Mucosa of stomach (tissue), 1 donor: ENCODE results near the gene ZNF516.
A peak's percentile ranks its signal among the peaks of the same experiment; 100 is the strongest.

Source experiments
- H3K27me3 ChIP-seq: one replicate; pipeline ENCODE4 v1.7.0; 2013; ENCODE audit warnings: mild to moderate bottlenecking, low read length; ENCODE audit not compliant: control insufficient read depth, insufficient read depth
- H3K36me3 ChIP-seq: one replicate; pipeline ENCODE4 v1.7.0; 2013; ENCODE audit warnings: low read length; ENCODE audit not compliant: control insufficient read depth, insufficient read depth
- H3K4me1 ChIP-seq: one replicate; pipeline ENCODE4 v1.7.0; 2013; ENCODE audit warnings: mild to moderate bottlenecking, low read length; ENCODE audit not compliant: control insufficient read depth, insufficient read depth
- H3K4me3 ChIP-seq: one replicate; pipeline ENCODE4 v1.7.0; 2013; ENCODE audit warnings: low read length
- H3K9ac ChIP-seq: one replicate; pipeline ENCODE4 v1.7.0; 2013; ENCODE audit warnings: mild to moderate bottlenecking, low read length, moderate library complexity
- H3K9me3 ChIP-seq: one replicate; pipeline ENCODE4 v1.7.0; 2013; ENCODE audit warnings: mild to moderate bottlenecking, low read length, moderate library complexity; ENCODE audit not compliant: control insufficient read depth
- donor health status: Pancreatic carcinoma.

The ZNF516 gene

DNA sequence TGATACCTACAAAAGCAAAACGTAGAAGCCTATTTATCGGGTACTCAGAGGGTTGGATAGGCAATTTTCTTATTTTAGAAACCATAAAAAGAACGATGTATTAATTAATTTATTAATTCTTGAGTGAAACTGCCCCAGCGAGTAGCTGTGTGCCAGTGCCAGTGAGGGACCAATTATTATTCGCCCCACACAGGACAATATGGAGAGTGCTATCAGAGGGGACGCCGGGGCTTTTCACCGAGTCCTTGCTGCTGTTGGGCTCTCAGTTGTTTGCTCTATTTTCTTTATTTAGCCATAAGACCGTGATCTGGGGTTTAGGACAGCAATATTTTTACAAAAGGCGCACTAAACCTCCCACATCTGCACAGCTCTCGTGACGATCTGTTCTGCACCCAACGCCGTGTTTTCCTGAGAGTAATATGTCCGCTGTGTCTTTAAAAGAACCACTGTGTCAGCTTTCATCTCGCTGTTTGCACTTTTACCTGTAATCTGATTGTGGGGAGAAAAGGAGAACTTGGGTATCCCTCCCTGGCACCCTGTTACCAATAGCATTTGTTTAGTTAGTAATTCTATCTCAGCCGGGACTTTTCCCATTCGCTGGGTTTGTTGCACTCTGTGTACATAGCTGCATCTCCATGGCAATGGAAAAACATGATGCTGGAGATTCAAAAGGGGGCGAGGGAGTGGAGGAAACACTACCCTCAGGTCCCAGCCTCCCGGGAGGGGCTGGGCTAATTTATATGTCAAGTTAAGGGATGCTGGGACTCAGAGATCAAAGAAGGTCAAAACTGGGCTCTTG, 30.1 kb upstream of the ZNF516 start:
- Histone ChIP-seq H3K4me1 (peaks cover 15% of the 10 kb centered on the region), H3K9ac (peak overlapping the region; percentile 60), H3K36me3 (no peaks in the 10 kb centered on the region), H3K4me3 (no peak overlapping the region), H3K9me3 (no peaks in the 10 kb centered on the region), H3K27me3 (peaks cover 5% of the 10 kb centered on the region)

DNA sequence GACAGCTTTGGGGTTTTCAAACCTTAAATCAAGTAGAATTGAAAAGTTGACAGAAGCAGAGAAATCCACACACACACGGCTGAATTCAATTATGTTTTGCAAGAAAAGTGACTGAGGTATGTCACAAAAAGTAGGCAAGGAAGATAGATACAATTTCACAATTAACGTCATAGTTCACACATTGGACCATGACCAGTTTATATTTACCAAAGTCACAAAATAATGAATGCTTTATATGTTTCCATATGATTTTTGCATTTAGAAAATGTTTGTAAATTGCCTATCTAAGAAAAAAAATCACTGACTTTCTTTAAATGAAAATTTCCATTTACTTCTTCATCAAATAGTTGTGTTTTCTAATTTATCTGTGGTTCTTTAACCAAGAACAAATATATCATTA, 29.4 kb upstream of the ZNF516 start:
- no peaks in the 10 kb centered on the region for H3K9me3 ChIP-seq
- no peaks in the 10 kb centered on the region for H3K36me3 ChIP-seq
- peaks cover 5% of the 10 kb centered on the region for H3K27me3 ChIP-seq
- peaks cover 15% of the 10 kb centered on the region for H3K4me1 ChIP-seq
- H3K4me3 ChIP-seq: no peak overlapping the region
- H3K9ac ChIP-seq: no peak overlapping the region

DNA sequence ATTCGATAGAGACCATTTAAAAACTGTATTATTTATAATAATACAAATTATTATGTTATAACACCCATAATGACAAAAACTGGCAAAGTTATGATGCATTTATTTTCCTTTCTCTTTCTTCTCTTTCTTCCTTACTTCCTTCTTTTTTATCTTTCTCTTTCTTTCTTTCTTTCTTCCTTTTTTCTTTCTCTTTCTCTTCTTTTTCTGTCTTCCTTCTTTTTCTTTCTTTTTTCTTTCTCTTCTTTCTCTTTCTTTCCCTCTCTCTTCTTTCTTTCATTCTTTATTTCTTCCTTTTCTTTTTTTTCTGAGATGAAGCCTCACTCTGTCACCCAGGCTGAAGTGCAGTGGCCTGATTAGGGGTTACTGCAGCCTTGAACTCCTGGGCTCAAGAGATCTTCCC, 27.5 kb upstream of the ZNF516 start:
- H3K27me3 ChIP-seq: peaks cover 5% of the 10 kb centered on the region
- H3K4me1 ChIP-seq: peaks cover 11% of the 10 kb centered on the region
- H3K9me3 ChIP-seq: no peaks in the 10 kb centered on the region
- H3K4me3 ChIP-seq: no peak overlapping the region
- H3K36me3 ChIP-seq: no peaks in the 10 kb centered on the region
- no peak overlapping the region for H3K9ac ChIP-seq

DNA sequence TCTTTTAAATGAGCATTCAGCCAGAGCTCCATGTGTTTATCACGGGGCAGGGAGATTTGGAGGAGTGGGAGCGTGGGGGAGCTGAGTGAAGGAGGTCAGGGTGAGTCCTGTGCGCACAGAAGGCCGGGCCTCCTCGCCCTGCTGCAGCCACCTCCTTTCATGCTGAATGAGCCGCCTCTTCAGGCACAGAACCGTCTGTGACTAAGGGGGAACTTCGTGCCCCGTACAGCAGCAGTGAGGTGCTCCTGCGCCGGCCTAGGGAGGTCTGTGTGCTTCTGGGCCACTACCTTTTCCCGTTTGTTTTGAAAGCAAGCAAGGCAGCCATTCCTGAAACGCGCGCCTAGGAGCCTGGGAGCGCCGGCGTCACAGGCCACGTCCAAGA, 27.1 kb upstream of the ZNF516 start:
- Histone ChIP-seq H3K9me3 (no peaks in the 10 kb centered on the region), H3K27me3 (peaks cover 3% of the 10 kb centered on the region), H3K4me3 (no peak overlapping the region), H3K36me3 (no peaks in the 10 kb centered on the region), H3K4me1 (peaks cover 11% of the 10 kb centered on the region), H3K9ac (no peak overlapping the region)

DNA sequence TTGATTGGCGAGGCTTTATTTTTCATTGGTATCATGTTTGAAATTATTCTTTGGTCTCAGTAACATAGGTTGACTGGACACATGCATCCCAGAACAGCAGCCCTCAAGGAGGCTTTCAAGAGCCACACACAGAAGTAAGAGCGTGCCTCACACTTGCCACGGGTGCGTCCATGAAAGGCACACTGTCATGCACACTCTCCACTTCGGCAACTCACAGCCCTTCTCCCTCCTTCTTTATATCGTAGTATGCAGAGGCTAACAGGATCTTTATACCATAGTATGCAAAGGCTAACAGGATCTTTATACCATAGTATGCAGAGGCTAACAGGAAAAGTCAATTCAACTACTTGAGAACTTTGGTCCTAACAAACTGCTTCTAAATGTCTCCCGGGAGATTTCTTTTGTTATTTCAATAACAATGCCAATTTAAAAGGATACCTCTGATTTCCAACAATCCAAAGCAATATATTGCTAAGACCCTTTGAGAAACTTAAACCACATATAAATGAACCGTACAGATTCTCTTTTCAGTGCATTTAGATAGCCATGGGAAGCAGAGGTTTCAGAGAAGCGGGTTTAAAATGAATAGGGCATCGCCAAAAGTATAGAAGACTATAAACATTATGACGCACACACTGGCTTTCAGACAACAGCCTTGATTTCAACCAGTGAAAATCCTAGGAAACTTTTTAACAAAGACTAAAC, 26.5 kb upstream of the ZNF516 start:
- Histone ChIP-seq H3K9me3 (no peaks in the 10 kb centered on the region), H3K36me3 (no peaks in the 10 kb centered on the region), H3K4me1 (peaks cover 11% of the 10 kb centered on the region), H3K9ac (no peak overlapping the region), H3K4me3 (no peak overlapping the region), H3K27me3 (no peaks in the 10 kb centered on the region)

DNA sequence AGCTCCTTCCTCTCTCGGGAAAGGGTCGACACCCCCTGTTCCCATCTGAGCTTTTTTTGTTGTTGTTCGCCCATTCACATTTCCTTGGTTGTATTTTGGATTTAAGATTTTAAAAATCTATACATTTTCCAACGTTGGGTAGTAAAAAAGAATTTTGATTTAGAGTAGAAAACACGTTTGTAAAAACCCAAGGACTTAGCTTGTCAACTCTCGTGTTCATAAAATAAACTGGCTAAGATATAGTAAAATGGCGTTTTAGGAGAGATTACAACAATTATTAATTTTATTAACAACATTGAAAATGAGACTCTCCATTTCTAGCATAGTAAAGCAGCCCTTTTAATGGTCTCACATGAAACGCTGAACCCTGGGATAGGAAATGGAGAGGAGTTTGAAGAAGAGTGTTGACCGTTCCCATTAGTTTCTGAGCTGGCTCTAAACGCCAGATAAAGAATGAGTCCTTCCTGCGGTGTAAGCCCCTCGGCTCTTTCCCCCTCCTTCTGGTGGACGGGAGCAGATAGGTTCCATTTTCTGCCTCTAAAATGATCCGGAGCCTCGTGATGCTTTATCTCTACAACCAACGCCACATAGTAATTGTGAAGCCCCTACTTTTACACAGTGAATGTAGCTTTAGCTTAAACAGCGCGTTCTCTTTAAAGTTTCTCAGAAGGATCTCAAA, 24.0 kb upstream of the ZNF516 start:
- Histone ChIP-seq H3K4me1 (no peaks in the 10 kb centered on the region), H3K4me3 (no peak overlapping the region), H3K9me3 (no peaks in the 10 kb centered on the region), H3K36me3 (no peaks in the 10 kb centered on the region), H3K9ac (no peak overlapping the region), H3K27me3 (no peaks in the 10 kb centered on the region)

DNA sequence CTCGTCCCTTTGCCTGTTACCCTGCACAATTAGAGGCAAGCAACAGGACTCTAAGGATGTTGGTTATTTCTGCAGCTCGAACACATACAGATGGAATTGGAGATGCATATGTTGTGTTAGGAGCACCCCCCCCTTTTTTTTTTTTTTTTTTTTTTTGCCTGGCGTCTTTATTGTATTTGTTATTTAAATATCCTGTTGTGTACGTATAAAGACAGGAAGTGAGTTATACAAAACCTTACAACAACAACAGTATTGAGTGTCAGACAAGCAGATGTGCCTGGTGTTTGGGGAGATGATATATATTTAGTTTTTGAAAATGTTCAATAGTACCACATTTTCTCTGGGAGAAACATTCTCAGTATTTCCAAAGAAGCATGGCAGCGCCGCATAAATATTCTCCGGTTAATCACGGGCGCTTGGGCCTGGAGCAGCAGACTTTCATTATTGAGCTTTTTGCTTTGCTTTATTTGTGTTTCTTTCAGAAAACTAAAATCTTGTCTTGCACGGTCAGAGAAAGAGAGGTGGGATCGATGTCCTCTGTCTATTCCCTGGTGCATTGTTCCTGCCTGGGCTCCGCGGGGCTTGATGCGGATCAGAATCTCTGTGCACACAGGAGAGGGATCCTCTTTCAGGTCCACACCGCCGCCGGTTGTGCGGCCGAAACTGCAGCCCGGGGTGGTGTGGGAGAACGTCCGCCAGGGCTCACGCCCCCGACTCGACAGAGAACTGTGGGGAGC, 23.2 kb upstream of the ZNF516 start:
- Histone ChIP-seq H3K4me3 (no peak overlapping the region), H3K4me1 (no peaks in the 10 kb centered on the region), H3K27me3 (no peaks in the 10 kb centered on the region), H3K36me3 (no peaks in the 10 kb centered on the region), H3K9me3 (no peaks in the 10 kb centered on the region), H3K9ac (no peak overlapping the region)

DNA sequence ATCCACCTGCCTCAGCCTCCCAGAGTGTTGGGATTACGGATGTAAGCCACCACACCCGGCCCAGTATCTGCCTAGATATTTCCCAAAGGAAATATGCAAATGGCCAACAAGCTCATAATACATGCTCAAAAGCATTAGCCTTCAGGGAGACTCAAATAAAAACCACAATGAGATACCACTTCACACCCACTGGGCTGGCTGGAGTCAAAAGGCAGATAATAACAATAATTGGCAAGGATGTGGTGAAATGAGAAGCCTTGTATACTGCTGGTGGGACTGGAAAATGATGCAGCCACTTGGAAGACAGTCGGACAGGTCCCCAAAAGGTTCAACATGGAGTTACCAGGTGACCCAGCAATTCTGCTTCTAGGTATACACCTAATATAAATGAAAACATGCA, 20.5 kb upstream of the ZNF516 start:
- Histone ChIP-seq H3K9me3 (no peaks in the 10 kb centered on the region), H3K9ac (no peak overlapping the region), H3K27me3 (no peaks in the 10 kb centered on the region), H3K4me1 (no peaks in the 10 kb centered on the region), H3K36me3 (no peaks in the 10 kb centered on the region), H3K4me3 (no peak overlapping the region)

DNA sequence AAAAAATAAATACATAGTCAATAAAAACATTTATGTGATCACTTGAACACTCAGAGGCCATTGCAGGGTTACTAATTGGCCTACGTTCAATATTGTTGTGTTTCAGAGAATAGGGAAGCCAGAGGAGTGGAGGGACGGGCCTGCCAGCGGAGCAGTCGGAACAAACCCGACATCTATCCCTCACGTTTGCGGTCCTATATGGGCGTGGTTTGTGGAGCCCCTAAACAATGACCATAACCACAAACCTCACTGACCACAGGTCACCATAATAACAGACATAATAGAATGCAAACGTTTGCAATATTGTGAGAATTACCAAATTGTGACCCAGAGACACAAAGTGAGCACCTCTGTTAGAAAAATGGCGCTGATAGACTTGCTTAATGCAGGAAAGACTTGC, 19.5 kb upstream of the ZNF516 start:
- Histone ChIP-seq H3K4me1 (no peaks in the 10 kb centered on the region), H3K36me3 (no peaks in the 10 kb centered on the region), H3K4me3 (no peak overlapping the region), H3K9me3 (no peaks in the 10 kb centered on the region), H3K9ac (no peak overlapping the region), H3K27me3 (no peaks in the 10 kb centered on the region)

DNA sequence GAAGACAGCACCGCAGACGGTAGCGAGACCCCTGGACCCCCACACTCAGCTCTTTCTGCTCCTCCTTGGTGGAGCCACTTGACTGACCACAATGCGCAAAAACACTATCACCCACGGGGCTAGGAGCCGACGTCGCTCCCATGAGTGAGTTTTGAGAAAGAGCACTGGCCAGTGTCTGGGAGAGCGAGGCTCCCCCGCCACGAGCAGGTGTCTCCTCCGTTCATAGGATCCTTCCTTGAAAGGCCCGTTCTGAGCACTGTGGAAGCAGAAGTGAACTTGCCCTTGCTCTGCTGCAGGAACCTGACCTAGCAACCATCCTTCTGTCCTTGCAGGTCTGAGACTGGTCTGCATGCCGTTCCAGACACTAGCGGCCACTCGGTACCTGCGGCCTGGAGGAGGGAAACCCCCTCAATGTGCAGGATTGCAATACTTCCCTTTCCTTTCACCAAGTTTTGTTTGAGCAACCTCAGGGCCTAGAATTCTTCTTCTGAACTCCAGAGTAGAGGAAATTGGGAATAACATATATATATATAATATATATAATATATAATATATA, 12.9 kb upstream of the ZNF516 start:
- Histone ChIP-seq H3K27me3 (no peaks in the 10 kb centered on the region), H3K36me3 (no peaks in the 10 kb centered on the region), H3K9me3 (no peaks in the 10 kb centered on the region), H3K9ac (no peak overlapping the region), H3K4me1 (no peaks in the 10 kb centered on the region), H3K4me3 (no peak overlapping the region)

DNA sequence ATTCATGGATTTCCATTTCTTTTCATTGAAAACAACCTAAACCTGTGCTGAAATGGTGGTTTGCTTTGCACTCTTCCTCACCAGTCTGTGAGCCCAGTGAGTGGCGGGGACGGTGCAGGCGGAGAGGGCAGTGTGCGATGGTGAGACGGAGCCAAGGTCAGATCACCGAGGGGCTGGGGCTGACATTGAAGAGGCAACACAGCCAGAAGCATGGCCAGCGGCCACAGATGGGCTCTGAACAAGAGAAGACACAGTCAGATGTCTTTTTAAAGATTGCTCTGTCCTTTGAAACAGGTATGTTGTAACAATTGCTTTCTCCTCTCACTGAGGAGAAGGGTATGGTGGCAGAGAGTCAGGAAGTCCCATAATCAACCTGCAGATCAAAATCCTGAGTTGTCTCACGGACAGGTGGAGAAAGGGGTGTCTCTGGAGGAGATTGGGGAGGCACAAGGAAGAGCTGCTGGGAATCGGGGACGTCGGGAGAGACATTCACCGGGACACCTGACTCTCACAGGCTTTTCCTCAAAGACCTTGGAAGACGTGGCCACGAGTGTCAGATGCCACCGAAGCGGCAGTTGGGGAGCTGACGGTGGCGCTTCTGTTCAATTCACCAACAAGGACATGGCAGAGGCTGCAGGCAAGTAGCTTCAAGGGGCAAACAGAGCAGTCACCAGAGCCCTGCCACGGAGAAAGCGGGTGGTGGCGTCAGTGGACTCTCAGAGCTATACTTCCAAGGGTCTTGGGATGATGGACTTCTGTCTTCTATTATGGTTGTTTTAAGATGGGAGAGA, 12.1 kb upstream of the ZNF516 start:
- H3K36me3 ChIP-seq: no peaks in the 10 kb centered on the region
- no peak overlapping the region for H3K4me3 ChIP-seq
- H3K4me1 ChIP-seq: no peaks in the 10 kb centered on the region
- no peaks in the 10 kb centered on the region for H3K27me3 ChIP-seq
- H3K9ac ChIP-seq: no peak overlapping the region
- H3K9me3 ChIP-seq: no peaks in the 10 kb centered on the region
